ENCODE data around the gene ELFN1.

Gene ELFN1

DNA sequence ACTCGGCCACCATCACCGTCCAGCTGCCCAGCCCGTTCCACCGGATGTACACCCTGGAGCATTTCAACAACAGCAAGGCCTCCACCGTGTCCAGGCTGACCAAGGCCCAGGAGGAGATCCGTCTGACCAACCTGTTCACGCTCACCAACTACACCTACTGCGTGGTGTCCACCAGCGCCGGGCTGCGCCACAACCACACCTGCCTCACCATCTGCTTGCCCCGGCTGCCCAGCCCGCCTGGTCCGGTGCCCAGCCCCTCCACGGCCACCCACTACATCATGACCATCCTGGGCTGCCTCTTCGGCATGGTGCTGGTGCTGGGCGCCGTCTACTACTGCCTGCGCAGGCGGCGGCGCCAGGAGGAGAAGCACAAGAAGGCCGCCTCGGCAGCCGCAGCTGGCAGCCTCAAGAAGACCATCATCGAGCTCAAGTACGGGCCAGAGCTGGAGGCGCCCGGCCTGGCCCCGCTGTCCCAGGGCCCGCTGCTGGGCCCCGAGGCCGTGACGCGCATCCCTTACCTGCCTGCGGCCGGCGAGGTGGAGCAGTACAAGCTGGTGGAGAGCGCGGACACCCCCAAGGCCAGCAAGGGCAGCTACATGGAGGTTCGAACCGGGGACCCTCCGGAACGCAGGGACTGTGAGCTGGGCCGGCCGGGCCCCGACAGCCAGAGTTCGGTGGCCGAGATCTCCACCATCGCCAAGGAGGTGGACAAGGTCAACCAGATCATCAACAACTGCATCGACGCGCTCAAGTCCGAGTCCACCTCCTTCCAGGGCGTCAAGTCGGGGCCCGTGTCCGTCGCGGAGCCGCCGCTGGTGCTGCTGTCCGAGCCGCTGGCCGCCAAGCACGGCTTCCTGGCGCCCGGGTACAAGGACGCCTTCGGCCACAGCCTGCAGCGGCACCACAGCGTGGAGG is 75.8 kb downstream of the ELFN1 start:
- peak; percentile 8 for DNase-seq

DNA sequence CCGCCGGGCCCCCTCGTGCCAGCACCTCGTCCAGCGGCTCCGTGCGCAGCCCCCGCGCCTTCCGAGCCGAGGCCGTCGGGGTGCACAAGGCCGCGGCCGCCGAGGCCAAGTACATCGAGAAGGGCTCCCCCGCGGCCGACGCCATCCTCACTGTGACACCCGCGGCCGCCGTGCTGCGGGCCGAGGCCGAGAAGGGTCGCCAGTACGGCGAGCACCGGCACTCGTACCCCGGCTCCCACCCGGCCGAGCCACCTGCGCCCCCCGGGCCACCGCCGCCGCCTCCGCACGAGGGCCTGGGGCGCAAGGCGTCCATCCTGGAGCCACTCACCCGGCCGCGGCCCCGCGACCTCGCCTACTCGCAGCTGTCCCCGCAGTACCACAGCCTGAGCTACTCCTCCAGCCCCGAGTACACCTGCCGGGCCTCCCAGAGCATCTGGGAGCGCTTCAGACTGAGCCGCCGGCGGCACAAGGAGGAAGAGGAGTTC is 76.5 kb downstream of the ELFN1 start:
- peak; percentile 8 for DNase-seq

DNA sequence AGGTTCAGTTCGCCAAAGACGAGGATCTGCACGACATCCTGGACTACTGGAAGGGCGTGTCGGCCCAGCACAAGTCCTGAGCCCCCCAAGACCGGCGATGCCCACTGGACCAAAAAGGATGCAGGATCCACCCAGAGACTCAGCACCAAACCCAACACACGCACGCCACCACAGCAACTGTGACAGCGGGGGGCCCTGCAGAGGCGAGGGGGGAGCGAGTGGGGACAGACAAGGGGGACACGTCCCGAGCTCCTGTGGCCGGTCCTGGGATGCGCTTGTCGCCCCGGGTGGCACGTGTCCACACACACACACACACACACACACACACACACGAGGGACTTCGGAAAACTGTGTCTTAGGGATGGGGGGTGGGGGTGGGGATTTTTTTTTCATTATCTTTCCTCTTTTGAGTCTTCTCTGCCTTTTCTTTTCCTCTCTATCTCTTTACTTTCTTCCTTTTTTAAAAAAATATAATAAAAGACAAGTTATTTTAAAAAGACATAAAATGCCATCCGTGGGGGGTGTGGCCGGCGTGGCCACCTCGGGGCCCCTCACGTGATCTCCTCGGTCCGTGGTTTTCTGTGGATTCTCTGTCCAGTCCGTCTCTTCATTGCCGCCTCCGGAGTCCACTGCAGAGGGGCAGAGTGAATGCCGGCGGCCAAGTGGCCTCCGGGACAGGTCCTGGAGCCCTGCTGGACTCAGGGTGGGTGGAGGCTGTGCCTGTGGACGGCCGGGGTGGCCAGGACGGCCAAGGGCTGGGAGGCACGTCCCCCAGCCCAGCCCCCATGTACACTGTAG is 77.1 kb downstream of the ELFN1 start:
- DNase-seq: no peak

DNA sequence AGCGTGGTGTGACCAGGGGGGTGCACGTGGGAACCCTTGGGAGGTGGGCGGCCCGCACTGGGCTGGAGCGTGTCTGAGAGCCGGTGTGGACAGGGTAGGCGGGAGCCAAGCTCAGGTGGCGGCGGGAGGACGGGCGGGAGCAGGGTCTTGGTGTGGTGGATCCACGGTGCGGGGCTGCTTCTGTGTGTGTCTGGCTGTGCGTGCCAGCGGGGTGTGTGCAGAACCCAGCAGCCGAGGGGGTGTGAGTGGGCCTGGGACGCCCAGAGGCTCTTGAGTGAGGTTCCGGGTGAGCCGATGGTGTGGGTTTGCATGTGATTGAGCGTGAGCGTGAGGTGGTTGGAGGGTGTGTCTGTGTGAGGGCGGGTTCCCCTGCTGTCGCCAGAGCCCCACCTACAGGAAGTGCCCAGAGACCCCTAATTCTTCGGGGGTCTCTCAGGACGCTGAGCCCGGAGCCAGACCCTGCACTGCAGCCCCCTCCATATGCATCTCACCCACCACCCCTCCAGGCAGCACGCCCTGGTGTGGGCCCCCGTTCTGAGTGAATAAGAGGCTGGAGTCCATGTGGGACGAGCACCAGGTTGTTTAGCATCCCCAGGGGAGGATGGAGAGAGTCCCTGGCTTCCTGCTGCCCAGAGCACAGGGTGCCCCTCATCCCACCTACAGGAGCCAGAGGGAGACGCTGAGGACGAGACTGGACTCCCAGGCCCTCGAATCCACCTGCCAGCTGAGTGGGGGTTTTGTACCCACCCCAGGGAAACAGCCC is 78.2 kb downstream of the ELFN1 start:
- DNase-seq: peak; percentile 7

DNA sequence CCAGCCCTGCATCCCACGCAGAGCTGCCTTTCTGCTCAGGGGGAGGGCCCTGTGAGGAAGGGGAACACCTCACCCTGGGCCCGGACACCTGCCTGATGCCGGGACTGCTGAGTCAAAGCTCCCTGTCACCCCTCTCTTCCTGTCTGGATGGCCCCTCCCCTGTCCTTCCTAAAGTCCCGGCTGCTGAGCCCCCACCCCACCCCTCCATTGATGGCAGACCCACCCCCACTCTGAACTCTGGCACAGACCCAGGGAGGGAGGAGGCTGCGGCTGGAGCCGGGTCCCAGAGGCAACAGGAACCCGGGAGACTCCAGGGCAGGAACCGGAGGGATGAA is 78.7 kb downstream of the ELFN1 start:
- DNase-seq: peak; percentile 6

DNA sequence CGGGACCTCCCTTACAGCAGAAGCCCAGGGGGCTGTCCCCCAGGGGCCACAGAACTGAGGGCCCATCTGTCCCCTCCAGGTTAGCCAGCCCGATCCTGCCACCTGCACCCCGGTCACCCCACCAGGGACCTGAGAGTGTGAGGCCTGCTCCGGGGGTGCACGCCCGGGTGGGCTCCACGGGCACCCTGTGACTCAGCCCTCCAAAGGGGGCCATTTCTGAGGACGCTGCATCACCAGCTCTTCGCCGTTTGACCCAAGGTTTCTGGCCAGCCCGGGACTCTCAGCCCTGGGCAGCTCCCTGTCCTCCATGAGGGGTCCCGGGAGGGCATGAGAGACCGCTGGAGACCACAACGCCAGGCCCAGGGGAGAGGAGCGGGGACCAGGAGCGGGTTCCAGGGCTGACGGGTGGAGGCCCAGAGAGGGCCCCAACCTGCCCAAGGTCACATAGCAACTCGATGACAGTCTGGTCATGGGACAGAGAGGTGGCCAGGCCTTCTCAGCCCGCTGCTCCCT is 79.3 kb downstream of the ELFN1 start:
- no peak for DNase-seq

DNA sequence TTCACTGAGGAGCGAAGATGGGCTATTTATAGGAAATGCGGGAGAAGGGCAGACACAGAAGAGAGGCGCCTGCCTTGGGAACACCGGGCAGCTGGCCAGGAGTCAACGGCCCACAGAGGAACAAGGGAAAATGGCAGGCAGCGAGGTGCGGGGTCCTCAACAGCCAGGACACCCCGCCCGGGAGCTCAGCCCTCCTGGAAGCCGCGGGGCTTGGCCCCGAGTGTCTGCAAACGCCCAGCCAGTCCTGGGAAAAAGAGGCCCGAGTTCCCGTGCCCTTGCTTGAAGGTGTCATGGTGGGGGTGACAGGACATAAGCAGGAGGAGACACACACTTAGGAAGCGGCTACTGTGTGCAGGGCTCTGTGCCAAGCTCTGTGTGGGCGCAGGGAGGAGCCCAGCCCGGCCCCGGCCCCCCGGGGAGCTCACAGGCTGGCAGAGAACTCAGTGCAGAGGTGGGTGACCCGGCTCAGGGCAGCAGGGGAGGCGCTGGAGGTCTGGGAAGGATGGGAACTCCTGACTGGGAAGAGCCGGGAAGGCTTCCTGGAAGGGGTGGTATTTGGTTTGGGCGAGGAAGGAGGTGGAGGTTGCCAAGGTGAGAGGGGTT is 79.9 kb downstream of the ELFN1 start:
- no peak for DNase-seq

DNA sequence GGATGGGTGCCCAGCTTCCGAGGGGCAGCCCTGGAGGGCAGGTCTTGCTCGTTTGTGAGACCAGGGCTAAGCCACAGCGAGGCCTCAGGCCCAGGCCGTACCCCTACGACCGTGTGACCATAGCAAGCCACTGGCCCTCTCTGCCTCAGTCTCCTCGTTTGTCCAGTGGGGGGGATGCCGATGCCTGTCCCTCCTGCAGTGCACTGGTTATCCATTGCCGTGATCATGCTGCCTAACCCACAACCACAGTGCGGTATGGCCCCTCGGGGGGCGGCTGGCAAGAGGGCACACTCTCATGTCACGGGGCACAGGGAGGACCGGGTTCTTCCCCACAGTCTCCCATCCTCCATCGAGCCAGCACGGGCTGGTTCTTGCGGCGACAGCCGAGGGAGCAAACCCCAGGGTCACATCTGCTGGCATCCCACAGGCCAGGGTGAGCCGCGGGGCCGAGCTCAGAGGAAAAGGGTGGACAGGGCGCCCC is 80.5 kb downstream of the ELFN1 start:
- DNase-seq: no peak

DNA sequence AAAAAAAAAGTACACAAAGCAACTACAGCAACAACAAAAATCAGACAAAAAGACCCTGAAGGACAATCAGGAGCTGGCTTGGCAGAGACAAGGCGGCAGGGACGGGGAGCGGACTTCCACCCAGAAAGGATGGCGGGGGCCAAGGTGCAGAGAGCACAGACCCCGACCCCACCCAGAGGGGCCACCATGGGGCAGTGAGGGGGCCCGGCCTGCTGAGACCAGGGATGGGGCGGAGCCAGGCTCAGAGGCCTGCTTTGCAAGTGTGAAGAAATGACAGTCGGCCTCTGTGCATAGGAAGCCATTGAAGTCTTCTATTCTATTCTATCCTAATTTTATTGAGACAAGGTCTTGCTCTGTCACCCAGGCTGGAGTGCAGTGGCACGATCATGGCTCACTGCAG is 82.0 kb downstream of the ELFN1 start:
- DNase-seq: no peak

DNA sequence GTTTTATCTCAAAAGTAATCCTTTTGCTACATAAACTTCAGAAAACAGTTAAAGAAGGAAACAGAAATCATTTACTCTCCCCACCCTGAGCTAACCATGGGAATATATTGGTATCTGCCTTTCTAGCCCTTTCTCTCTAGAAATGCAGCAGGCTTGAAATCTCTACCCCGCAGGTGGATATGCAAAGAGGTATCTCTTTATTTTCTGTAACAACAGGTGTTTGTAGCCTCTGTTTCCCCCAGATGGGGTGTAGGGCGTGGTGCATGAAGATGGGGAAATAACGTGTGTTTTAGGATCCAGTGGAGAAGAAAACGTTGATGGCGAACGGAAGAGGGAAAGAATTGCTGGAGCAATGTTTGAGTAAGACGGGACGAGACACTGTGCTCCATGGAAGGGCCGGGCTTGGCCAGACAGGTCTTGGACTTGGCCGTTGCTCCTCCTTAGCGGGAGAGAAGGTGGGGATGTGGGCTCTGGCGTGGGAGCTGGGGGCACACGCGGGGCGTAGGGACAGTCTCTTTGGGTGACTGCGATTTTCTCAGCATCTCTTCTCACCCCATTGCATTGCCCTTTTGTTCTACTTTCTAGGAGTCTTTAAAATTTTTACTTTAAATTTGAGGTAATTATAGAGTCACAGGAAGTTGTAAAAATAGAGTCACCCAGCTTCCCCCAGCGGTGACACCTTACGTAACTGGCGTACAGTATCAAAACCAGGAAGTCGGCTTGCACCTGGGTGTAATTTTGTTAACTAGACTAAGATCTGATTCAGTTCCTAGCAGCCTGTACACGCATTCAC is 82.9 kb downstream of the ELFN1 start:
- DNase-seq: no peak

DNA sequence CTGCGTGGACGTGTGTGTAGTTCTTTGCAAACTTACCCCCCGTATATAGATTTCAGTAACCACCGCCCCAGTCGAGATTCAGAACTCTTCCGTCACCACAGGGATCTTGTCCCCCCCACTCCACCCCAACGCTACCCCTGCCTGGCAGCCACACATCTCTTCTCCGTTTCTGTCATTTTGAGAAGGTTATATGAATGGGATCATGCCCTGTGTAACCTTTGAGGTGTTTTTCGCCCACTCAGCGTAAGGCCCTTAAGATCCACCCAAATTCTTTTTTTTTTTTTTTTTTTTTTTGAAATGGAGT is 83.4 kb downstream of the ELFN1 start:
- no peak for DNase-seq

DNA sequence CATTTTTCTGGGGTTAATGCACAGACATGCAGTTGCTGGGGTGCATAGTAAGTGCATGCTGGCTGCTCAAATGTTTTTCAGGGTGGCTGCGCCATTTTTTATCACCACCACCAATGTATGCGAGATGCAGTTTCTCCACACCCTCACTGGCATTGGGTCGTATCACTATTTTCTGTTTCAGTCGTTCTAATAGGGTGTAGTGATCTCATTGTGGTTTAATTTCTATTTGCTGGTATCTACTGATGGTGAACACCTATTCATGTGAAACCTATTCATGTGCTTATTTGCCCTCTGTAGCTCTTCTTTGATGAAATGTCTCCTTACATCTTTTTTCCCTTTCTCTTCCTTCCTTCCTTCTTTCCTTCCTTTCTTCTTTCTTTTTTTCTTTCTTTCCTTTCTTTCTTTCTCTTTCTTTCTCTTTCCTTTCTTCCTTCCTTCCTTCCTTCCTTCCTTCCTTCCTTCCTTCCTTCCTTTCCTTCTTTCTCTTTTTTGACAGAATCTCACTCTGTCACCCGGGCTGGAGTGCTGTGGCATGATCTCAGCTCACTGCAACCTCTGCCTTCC is 84.3 kb downstream of the ELFN1 start:
- no peak for DNase-seq

DNA sequence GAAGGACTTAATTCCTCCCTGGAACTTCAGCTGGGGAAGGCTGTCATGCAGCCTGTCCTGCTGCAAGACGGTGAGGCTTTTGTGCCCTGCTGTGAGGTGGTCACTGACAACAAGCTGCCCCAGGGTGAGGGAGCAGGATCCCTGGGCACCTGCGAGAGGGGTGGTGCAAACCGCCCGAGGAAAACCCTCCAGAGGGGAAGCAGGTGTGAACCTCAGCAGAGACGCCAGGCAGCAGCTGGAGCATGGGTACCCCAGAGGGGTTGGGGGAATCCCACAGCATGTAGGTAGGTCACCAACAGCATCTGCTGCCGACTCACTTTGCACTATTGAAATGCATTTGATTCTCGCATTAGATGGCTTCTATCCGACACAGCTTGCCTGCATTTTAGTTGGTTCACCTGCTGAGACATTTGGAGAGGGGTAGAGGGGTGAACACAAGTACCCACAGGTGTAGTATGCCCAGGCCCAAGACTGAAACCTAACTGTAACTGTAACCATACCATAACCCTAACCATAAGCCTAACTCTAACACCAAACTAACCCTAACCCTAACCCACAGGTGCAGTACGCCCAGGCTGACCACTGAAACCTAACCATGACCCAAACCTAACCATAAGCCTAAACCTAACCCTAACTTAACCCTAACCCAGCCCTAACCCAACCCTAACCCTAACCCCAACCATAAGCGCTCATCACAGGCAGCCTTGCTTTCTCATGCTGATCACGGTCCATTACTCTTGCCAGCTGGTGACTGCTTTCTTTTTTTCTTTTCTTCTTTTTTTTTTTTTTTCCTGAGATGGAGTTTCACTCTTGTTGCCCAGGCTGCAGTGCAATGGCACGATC is 85.9 kb downstream of the ELFN1 start:
- no peak for DNase-seq

DNA sequence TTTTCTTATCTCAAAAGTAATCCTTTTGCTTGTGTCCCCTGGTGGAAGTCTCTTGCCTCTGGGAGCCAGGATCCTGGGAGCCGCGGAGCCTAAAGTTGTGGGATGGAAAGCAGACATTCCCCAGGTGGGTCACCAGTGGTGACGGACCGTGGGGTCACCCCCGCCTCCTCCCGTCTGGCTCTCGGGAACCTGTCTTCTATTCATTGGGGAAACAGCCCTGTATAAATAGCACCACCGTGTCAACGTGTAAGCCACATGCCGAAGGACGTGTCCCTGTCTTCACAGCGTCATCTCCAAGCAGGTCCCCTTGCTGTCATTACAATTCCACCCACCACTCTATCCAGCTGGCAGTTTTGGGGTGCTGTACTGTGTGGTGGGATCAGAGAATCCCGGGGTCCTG is 87.5 kb downstream of the ELFN1 start:
- no peak for DNase-seq

DNA sequence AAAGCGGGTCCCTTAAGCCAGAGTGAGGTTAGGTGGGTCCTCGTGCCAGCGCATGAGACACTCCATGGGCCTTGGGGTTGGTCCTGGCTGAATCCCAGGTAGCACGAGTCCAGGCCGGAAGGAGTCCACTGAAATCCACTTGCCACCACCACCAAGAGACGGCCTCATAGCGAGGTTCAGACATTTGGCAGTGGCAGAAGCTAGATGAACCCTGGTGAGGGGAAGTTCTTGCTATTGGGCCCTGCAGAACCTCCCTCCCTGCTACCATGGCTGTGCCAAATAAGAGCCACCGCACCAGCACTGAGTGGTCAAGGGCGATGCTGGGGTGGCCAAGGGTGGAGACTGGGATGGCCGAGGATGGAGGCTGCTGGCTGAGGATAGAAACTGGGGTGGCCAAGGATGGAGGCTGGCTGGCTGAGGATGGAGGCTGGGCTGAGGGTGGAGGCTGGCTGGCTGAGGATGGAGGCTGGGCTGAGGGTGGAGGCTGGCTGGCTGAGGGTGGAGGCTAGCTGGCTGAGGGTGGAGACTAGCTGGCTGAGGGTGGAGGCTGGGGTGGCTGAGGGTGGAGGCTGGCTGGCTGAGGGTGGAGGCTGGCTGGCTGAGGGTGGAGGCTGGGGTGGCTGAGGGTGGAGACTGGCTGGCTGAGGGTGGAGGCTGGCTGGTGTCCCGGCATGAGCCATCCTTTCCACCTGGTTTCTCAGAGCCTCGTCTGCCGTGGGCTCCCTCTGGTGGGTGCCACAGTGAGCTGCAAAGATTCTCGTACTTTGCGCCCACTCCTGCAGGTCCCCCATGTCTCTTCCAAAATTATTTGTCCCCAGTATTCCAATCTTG is 88.2 kb downstream of the ELFN1 start:
- DNase-seq: peak; percentile 36

DNA sequence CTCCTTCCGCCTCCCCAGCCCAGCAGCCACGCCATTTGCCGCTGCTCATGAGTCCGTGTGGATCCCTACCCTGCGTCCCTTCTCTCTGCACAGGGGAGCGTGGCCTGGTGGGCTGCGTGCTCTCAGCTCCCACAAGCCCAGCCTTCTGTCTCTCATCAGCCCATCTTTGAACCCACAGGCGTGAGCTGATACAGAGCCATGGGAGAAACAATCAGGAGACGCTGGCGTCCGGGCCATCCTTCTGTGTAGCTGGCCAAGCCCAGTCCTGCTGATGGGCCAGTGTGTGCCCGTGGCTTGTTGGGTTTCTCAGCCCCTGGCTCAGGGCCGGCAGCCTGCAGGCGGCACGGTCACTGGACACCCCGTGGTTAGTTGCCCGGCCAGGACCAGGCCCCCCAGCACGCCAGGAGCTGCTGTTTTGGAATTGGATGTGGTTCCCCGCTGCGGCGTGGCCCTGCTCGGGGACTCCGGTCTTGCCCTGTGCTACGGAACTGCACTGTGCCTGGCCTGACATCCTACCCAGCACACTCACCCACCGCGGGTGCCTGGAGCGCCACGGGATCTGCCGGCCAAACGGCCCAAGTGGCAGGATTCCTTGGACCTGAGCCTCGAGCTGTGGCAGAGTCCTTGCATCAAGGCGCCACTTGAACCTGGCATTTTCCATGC is 88.9 kb downstream of the ELFN1 start:
- no peak for DNase-seq

DNA sequence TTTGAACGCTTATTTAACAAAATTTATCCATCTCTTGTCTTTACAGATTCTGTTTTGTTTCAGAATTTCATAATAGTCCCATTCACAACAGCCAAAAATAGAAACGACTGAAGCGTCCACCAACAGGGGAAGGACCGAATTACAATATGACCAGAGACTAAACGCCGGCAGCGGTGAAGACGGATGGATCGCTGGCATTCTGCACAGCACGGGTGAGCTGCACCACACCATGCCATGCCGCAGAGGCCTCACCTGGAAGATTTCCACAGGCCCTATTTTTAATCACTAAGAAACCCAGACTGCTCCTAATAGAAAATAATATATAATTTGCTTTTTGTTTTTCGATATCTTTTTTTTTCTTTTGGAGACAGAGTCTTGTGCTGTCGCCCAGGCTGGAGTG is 91.0 kb downstream of the ELFN1 start:
- no peak for DNase-seq

DNA sequence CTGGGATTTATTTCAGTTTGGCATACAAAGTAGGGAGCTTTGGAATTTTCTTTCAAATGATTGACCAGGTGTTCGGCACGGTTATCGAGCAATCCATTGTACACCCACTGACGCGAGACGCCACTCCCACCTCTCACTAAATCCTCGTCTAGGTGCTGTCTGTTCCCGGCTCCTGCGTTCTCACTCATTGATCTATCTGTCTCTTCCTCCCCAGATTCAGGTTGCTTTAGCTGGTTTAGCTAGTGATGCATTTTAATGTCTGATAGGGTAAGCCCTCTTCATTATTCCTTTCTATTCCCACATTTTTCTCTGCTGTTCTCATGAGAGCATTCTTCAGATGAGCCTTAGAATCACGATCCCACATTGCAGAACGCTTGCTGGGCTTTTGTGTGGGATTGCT is 91.7 kb downstream of the ELFN1 start:
- DNase-seq: no peak

Measured in activated naive CD4-positive, alpha-beta T cell treated with anti-CD3 and anti-CD28 coated beads, Interleukin-2, amount 50 U/mL, for 16 hours (primary cell).